ENCODE data around the gene PSPC1.

DNA sequence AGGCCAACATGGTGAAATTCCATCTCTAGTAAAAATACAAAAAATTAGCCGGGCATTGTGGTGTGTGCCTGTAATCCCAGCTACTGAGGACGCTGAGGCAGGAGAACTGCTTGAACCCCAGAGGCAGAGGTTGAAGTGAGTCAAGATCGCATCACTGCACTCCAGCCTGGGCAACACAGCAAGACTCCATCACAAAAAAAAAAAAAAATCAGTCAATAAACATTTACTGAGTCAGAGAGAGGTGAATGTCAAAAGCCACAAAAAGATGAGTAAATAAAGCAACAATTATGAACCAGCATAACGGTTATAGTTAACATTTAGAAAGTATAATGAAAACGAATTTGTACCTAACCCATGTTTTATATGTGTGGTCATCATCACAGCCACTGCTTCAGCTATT, 23.1 kb downstream of the PSPC1 start:
- no peak for TF ChIP-seq MAFK (conservative IDR thresholded peaks at IDR 0.05 in 1 of 2, IDR thresholded peaks at IDR 0.05 in 1 of 2; ENCODE audit: low read length in 2 of 2)
- no peak for TF ChIP-seq ZNF549 (CRISPR knock-in tag; IDR thresholded peaks at IDR 0.05)
- TF ChIP-seq HIVEP1 (CRISPR knock-in tag; IDR thresholded peaks at IDR 0.05): no peak
- no peak for TF ChIP-seq ZSCAN29 (CRISPR knock-in tag; conservative IDR thresholded peaks at IDR 0.05)
- TF ChIP-seq POLR2A (IDR thresholded peaks at IDR 0.05; ENCODE audit: insufficient read depth in 1 of 2, low read depth in 2 of 2, low read length in 2 of 2): no peak
- TF ChIP-seq FLYWCH1 (CRISPR knock-in tag; IDR thresholded peaks at IDR 0.05): no peak
- TF ChIP-seq KAT8 (CRISPR knock-in tag; IDR thresholded peaks at IDR 0.05): no peak
- TF ChIP-seq SMC3 (IDR thresholded peaks at IDR 0.05; ENCODE audit: low read length): no peak
- TF ChIP-seq, protein P1, sequence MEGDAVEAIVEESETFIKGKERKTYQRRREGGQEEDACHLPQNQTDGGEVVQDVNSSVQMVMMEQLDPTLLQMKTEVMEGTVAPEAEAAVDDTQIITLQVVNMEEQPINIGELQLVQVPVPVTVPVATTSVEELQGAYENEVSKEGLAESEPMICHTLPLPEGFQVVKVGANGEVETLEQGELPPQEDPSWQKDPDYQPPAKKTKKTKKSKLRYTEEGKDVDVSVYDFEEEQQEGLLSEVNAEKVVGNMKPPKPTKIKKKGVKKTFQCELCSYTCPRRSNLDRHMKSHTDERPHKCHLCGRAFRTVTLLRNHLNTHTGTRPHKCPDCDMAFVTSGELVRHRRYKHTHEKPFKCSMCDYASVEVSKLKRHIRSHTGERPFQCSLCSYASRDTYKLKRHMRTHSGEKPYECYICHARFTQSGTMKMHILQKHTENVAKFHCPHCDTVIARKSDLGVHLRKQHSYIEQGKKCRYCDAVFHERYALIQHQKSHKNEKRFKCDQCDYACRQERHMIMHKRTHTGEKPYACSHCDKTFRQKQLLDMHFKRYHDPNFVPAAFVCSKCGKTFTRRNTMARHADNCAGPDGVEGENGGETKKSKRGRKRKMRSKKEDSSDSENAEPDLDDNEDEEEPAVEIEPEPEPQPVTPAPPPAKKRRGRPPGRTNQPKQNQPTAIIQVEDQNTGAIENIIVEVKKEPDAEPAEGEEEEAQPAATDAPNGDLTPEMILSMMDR (CRISPR knock-in tag; IDR thresholded peaks at IDR 0.05): no peak
